DMS53 treated with DMSO at 0.1 percent for 48 hours (cell line): Measurements from ENCODE around the gene UTF1.

ENCODE experiments used
- DNase-seq: peaks from one replicate; lab custom pipeline; 2025; ENCODE audit not compliant: unreplicated experiment; lab: John Stamatoyannopoulos, UW

The UTF1 gene

GRCh38 chr10:133196936-133197758 is 32.9 kb upstream of the UTF1 start:
- DNase-seq, result no peak

GRCh38 chr10:133197786-133198185 is 32.2 kb upstream of the UTF1 start:
- DNase-seq, result no peak

DNA sequence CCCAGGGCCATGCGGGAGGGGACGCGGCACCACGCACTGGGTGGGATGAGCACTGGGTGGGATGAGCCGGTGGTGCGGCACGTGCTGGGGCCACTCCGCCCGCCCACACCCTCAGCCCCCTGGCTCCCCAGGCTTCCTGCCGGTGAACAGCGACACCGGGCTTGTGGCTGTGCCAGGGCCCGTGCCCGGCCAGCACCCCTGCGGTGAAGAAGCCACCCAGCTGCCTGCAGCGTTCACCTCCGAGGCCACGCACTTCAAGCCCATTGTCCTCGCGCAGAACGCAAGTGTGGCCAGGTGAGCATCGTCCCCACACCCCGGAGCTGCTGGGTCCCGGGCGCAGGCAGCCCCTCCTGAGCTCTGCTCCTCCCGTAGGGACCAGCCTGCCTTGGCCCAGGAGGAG is 31.8 kb upstream of the UTF1 start:
- DNase-seq, result no peak

- DNase-seq, result no peak
Measured at GRCh38 chr10:133198621-133199487, 31.2 kb upstream of the UTF1 start.

GRCh38 chr10:133199488-133199885 is 30.5 kb upstream of the UTF1 start:
- DNase-seq, result no peak

DNA sequence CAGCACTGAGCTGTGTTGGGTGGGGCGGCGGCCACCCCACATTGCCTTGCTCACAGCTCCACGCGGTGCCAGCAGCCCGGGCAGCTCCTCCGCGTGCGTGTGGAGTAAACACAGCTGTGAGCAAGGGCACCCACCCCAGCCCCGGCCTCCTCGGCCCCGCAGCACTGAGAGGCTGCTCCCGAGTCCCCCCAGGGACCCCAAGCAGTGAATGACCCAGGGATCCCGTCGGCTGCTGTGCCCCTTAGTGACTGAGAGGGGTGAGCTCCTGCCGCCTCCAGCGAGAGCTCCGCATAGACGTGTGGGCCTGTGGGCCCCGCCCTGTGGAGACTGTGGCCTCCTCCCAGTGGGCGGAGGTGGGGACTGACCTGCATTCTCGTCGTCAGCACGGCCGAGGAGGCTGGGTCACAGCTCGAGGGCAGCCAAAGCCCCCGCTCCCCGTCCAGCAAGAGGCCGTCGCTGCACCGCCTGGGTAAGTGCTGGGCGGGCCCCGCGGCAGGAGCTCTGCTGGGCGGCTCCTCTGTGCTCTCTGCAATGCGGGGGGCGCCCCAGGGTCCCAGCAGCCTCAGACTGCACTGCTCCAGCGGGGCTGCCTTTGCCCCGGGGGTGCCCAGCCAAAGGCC is 29.9 kb upstream of the UTF1 start:
- no peak for DNase-seq

DNA sequence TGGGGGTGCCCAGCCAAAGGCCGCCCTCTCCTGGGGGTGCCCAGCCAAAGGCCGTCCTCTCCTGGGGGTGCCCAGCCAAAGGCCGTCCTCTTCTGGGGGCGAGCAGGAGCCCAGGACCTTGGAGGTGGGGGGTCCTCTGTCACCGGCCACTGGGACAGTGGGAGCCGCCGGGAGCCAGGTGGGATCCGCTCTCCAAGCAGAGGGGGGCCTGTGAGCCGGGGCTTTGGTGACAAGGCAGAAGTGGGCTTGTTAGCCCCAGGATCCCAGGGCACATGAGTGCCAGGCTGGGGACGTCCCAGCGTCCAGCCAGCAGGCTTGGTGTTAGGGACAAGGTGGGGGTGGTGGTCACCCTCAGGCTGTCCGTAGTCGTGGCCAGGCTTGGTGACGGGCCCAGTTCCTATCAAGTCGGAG is 29.4 kb upstream of the UTF1 start:
- no peak for DNase-seq

- DNase-seq, result no peak
Measured at GRCh38 chr10:133201151-133201947, 28.7 kb upstream of the UTF1 start.

DNA sequence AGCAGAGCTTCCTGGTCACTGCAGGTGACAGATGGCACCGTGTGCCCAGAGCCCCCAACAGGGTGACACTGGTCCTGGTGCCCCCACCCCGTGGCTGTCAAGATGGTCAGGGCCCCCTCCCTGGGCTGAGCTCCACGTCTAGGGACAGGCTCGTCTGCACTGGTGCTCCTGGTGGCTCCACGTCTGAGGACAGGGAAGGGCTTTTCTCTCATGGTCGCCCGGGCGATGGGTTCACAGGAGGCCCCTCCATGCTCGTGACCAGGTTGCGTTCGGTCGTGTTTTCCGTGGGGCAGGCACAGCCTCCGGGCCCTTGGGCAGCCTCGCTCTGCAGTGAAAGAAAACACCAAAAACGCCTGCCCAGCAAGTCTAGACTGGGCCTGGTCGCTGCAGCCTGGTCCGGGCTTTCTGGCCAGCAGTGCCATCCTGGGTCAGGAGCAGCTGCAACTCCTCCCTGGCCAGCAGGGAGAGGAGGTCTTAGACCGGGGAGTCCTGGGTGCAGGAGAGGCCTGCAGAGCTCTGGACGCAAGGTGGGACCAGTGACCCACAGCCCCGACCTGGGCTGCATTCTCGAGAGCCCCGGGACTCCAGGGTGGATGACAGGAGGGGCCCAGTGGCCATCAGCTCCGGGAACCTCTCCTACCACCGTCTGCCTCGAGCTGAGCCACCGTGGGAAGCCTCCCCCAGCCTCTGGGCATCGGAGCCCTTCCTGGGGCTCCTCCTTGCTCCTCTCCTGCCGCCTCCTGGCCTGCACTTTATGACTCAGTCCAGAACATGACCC is 27.9 kb upstream of the UTF1 start:
- DNase-seq, result no peak

GRCh38 chr10:133202778-133203651 is 27.0 kb upstream of the UTF1 start:
- no peak for DNase-seq

- DNase-seq, result no peak
Measured at GRCh38 chr10:133203652-133204195, 26.3 kb upstream of the UTF1 start.

DNA sequence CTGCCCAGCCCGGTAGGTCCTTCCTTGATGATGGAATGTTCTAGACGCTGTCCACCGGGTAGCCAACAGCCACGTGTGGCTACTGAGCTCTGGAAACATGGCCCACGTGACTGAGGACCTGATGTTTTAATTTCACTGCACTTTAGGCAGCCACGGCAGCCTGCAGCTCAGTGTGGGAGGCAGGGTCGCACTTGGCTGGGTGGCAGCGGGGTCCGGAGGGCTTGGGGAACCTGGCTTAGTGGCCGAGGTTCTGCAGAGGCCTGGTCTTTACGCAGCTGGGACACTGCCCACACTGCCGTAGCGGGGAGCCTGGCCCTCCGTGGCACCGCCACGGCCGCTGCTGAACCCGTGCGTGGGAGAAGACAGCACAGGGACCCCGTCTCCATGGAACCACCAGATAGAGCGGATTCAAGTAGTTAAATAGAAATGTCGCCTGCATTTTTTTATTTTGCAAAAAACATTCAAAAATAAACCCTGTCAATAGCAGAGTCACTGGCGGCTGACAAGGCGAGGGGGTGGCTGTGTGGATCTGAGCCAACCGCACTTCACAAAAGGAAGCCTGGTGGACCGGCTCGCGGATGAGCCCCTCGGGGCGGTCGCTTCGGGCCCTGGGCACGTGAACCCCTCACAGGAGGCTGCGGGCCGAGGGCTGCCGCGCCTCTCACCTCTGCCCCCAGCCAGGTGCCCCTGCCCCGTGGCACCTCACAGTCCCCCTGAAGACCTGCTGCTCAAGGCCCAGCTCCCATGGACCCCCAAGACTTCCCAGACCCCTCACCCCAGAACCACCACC is 25.6 kb upstream of the UTF1 start:
- no peak for DNase-seq

DNA sequence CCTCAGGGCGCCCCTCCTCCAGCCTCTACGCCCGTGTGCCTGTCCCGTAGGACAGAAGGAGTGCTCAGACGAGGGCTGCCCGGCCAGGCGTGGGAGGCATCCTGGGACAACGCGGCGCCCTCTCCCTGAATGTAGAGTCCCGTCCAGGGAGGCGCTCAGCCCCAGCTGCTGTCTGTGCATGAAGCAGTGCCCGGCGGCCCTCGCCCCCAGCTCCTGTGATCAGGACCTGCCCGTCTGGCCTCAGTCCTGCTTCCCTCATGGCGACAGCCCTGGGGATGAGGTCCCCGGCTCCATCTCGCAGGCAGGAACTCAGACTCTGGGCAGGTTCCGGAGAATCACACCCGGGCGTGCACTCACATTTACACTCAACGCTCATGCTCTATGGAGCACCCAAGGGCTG is 24.9 kb upstream of the UTF1 start:
- no peak for DNase-seq

DNA sequence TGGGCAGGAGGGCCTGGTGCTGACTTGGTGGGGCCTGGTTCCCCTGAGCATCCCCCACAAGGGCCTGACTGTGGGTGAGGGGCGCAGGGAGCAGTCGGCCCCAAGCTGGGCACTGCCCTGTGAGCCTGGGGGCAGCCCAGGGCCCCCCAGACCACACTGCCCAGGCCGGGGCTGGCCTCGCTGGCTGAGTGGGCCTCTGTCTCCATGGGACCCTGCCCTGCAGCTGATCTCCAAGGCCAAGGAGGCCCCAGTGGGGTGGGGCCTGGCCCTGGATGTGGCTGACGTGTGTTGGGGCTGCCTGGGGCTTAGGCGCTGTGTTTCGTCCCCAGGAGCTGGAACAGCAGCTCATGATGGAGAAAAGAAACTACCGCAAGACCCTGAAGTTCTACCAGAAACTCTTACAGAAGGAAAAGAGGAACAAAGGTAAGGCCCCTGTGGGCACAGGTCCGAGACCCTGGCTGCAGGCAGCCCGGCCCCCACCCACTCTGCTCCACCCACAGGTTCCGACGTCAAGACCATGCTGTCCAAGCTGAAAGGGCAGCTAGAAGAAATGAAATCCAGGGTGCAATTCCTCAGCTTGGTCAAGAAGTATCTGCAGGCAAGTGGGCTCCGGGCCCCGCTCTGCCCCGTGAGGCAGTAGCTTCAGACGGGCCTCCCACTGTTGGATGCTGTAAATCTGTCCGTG is 23.5 kb upstream of the UTF1 start:
- no peak for DNase-seq

- DNase-seq, result no peak
Measured at GRCh38 chr10:133207041-133207600, 22.9 kb upstream of the UTF1 start.

DNA sequence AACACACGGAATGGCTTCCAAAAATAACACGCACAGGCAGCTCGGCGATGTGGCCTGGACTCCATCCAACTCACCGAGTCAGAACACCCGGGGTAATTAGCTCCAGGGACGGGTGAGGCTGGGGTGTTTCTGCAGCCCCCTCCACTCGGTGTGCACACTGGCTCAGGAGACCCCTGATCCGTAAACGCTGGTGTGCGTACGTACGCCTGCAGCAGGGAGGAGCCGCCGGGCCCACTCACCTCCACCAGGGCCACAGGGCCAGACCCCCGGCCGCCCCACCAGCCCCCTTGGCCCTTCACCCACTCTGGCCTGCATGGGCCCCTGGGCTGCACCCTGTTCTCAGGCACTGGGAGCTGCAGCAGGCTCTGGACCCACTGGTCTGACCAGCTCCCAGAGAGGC is 22.4 kb upstream of the UTF1 start:
- DNase-seq, result no peak

GRCh38 chr10:133208466-133208865 is 21.6 kb upstream of the UTF1 start:
- no peak for DNase-seq
